HCT116 (cell line): Measurements from ENCODE around the gene UBR2. TPM values are rescaled to one million over a fixed set of nuclear protein-coding genes. Genes with fewer than 3 reads are reported as not detected.
"Not testable (repeated sequence)": the region's sequence is repeated elsewhere in the genome, so short reads cannot be mapped to it uniquely, and the experiment has no call there.

Experiments used
- ATAC-seq: fragments of 200-7000 bp; cut with Tn5 transposase; 2 replicates; pipeline ENCODE4 v1.9.1; 2020; ENCODE audit warnings: mild to moderate bottlenecking, moderate library complexity
- BruUV-seq: library from RNA; stranded (reverse); fragments of 400-500 nt; replicated peaks from 2 replicates; lab custom pipeline; 2021; lab: Mats Ljungman, UMichigan
- CTCF ChIA-PET: fragments of 300-600 bp; sonication (Branson Sonifier 250); formaldehyde crosslinking; loops from one replicate; lab custom pipeline; 2021; ENCODE audit warnings: antibody characterized with exemption; lab: Charles Lee
- POLR2A ChIA-PET: fragments of 300-600, 350-600 bp; sonication (Branson Sonifier 250); formaldehyde crosslinking; loops from one replicate; lab custom pipeline; 2021; ENCODE audit warnings: antibody characterized with exemption; lab: Charles Lee
- RAD21 ChIA-PET, 2 experiments: fragments of 300-600 bp; sonication (Branson Sonifier 250); formaldehyde crosslinking; loops; one replicate each; lab custom pipeline; 2023; ENCODE audit warnings: low total read pairs in 2 of 2; ENCODE audit not compliant: uncharacterized antibody in 2 of 2, unreplicated experiment in 2 of 2, low non-redundant PET in 1 of 2; lab: Charles Lee
- DNase-seq: peaks from one replicate; pipeline ENCODE4 v3.0.0-alpha.2; 2010; ENCODE audit warnings: low read depth, low spot score
- H2AFZ ChIP-seq: fragments of 200-600 bp; shearing (Covaris generic), sonication (generic); 2 replicates; pipeline ENCODE4 v1.6.1; 2017; ENCODE audit warnings: low read depth, mixed run types, mixed read lengths, antibody characterized with exemption, low read length; ENCODE audit not compliant: poor library complexity, severe bottlenecking
- H3K27ac ChIP-seq: 2 replicates; pipeline ENCODE4 v1.5.1; 2012; ENCODE audit warnings: low read depth, low read length
- H3K27me3 ChIP-seq: fragments of 200-600 bp; sonication (generic); 2 replicates; pipeline ENCODE4 v1.6.1; 2016; ENCODE audit warnings: mixed run types, low read length, mixed read lengths; ENCODE audit not compliant: insufficient read depth
- H3K36me3 ChIP-seq, 2 experiments: fragments of 200-500 bp in 1 of 2; fragments of 200-600 bp in 1 of 2; sonication (Bioruptor generic) in 1 of 2; sonication (generic) in 1 of 2; 2 replicates each; pipeline versions ENCODE4 v1.5.1 to v1.6.1; 2014 to 2016; ENCODE audit warnings: low read length in 2 of 2, inconsistent platforms in 1 of 2, mixed read lengths in 1 of 2, mixed run types in 1 of 2; ENCODE audit not compliant: insufficient read depth in 2 of 2, control insufficient read depth in 1 of 2
- H3K4me1 ChIP-seq, 2 experiments: fragments of 200-600 bp in 1 of 2; sonication (generic) in 1 of 2; 2 replicates each; pipeline versions ENCODE4 v1.5.1 to v1.6.1; 2012 to 2017; ENCODE audit warnings: low read length in 2 of 2, inconsistent platforms in 1 of 2, mild to moderate bottlenecking in 1 of 2, mixed read lengths in 1 of 2, mixed run types in 1 of 2, moderate library complexity in 1 of 2; ENCODE audit not compliant: insufficient read depth in 2 of 2, control insufficient read depth in 1 of 2
- H3K4me2 ChIP-seq: fragments of 200-600 bp; sonication (generic); 2 replicates; pipeline ENCODE4 v1.6.1; 2017; ENCODE audit warnings: mixed run types, low read length, mixed read lengths
- H3K4me3 ChIP-seq, 2 experiments: fragments of 200-600 bp in 1 of 2; sonication (generic) in 1 of 2; replicated peaks in 1 of 2; 2 replicates each; pipeline ENCODE4 v1.5.1; 2011 to 2016; ENCODE audit warnings: low read length in 2 of 2, control low read depth in 1 of 2, low read depth in 1 of 2, mild to moderate bottlenecking in 1 of 2, mixed read lengths in 1 of 2, mixed run types in 1 of 2
- H3K79me2 ChIP-seq: fragments of 200-600 bp; sonication (generic); 2 replicates; pipeline ENCODE4 v1.6.1; 2017; ENCODE audit warnings: mild to moderate bottlenecking, mixed run types, low read length, moderate library complexity, mixed read lengths; ENCODE audit not compliant: insufficient read depth
- H3K9ac ChIP-seq: fragments of 200-600 bp; sonication (generic); 2 replicates; pipeline ENCODE4 v1.6.1; 2016; ENCODE audit warnings: low read length, mixed read lengths
- H3K9me2 ChIP-seq: fragments of 200-600 bp; sonication (generic), shearing (Covaris generic); 2 replicates; pipeline ENCODE4 v1.6.1; 2017; ENCODE audit warnings: mixed run types, mild to moderate bottlenecking, moderate library complexity; ENCODE audit not compliant: insufficient read depth
- H3K9me3 ChIP-seq, 2 experiments: fragments of 200-500 bp in 1 of 2; fragments of 200-600 bp in 1 of 2; sonication (Bioruptor generic) in 1 of 2; sonication (generic) in 1 of 2; 2 replicates each; pipeline ENCODE4 v1.6.1; 2014 to 2017; ENCODE audit warnings: low read length in 2 of 2, mixed read lengths in 2 of 2, inconsistent platforms in 1 of 2, low read depth in 1 of 2, mild to moderate bottlenecking in 1 of 2, mixed run types in 1 of 2, moderate library complexity in 1 of 2; ENCODE audit not compliant: control insufficient read depth in 1 of 2, insufficient read depth in 1 of 2
- H4K20me1 ChIP-seq: fragments of 200-600 bp; sonication (generic), shearing (Covaris generic); 2 replicates; pipeline ENCODE4 v1.6.1; 2017; ENCODE audit warnings: mixed run types, mild to moderate bottlenecking, moderate library complexity; ENCODE audit not compliant: insufficient read depth
- CBX3 ChIP-seq: IDR thresholded peaks from 2 replicates; pipeline ENCODE4 v1.6.1; 2012; ENCODE audit warnings: low read depth
- FOSL1 ChIP-seq: IDR thresholded peaks from 2 replicates; pipeline ENCODE4 v1.6.1; 2012; ENCODE audit warnings: low read depth
- JUND ChIP-seq: IDR thresholded peaks from 2 replicates; pipeline ENCODE4 v1.6.1; 2012
- SP1 ChIP-seq: IDR thresholded peaks from 2 replicates; pipeline ENCODE4 v1.6.1; 2012; ENCODE audit warnings: low read depth
- SRF ChIP-seq: IDR thresholded peaks from 2 replicates; pipeline ENCODE4 v1.6.1; 2012; ENCODE audit warnings: low read depth
- ZNF274 ChIP-seq: fragments of 200-500 bp; sonication (Bioruptor generic); IDR thresholded peaks from 2 replicates; pipeline ENCODE4 v1.6.1; 2014; ENCODE audit warnings: mild to moderate bottlenecking, low read depth, low read length, inconsistent platforms
- intact Hi-C: fragments of 100-400 bp; cut with micrococcal nuclease; formaldehyde crosslinking; loops from 2 replicates; pipeline ENCODE4 v1.10.0; 2022
- total RNA-seq: library from RNA; stranded (reverse); gene quantifications from one replicate; pipeline ENCODE4 v1.2.1, GENCODE V29; 2021; ENCODE audit not compliant: unreplicated experiment
- TF ChIP-seq, protein P1 (sequence below): IDR thresholded peaks from 2 replicates; pipeline ENCODE4 v1.6.1; 2012

The UBR2 gene
- total RNA-seq, 1 experiment from 2014 or later: 20.5 TPM

DNA sequence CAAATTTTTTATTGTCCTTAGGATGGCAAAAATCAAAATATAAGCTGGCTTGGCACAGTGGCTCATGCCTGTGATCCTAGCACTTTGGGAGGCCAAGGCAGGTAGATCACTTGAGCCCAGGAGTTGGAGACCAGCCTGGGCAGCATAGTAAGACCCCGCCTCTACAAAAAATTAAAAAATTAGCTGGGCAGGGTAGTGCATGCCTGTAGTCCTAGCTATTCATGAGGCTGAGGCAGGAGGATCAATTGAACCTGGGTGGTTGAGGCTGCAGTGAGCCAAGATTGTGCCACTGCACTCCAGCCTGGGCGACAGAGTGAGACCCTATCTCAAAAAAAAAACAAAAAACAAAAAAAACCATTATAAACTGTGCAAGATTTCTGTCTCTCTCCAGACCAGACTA lies 40.9 kb downstream of the UBR2 start:
- H3K27ac ChIP-seq, H3K27me3 ChIP-seq, H3K9me2 ChIP-seq, POLR2A ChIA-PET, H3K4me2 ChIP-seq, H3K4me3 ChIP-seq, H3K4me1 ChIP-seq, RAD21 ChIA-PET, H2AFZ ChIP-seq, ATAC-seq, H3K79me2 ChIP-seq, H4K20me1 ChIP-seq, BruUV-seq, H3K9me3 ChIP-seq, H3K9ac ChIP-seq, H3K36me3 ChIP-seq, DNase-seq, CTCF ChIA-PET: not testable (repeated sequence)
- intact Hi-C loops: loop anchor here (10.0 kb wide), 1 partner anchor 50 kb away; no protein-coding TSS in a partner anchor

DNA sequence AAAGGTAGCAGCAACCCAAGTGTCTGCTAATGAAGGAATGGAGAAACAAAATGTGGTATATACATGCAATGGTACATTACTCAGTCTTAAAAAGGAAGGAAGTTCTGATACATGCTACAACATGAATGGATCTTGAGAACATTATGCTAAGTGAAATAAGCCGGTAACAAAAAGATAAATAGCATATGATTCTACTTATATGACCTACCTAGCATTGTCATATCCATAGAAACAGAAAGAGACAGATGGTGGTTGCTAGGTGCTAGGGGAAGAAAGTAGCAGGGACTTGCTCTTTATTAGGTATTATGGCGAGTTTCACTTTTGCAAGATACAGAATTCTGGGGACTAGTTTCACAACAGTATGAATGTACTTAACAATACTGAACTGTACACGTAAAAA lies 46.6 kb downstream of the UBR2 start:
- ChIA-PET CTCF (no interaction called here), POLR2A (no interaction called here), RAD21 (no interaction called here)
- intact Hi-C loops: no loop called here
- ATAC-seq (no peak), DNase-seq (no peak)
- Histone ChIP-seq H3K4me3 (no peak overlapping the region), H3K9me2 (no peaks in the 10 kb centered on the region), H3K4me1 (no peaks in the 10 kb centered on the region), H3K9ac (no peak overlapping the region), H3K27me3 (no peaks in the 10 kb centered on the region), H4K20me1 (no peaks in the 10 kb centered on the region), H2AFZ (no peak overlapping the region), H3K36me3 (peaks cover 2 to 3% of the 10 kb centered on the region in 2 experiments; a peak in 1 of 4 replicates), H3K9me3 (no peaks in the 10 kb centered on the region), H3K79me2 (no peaks in the 10 kb centered on the region; the same call in 1 of the 2 replicates), H3K27ac (no peak overlapping the region), H3K4me2 (no peak overlapping the region)
- BruUV-seq: no TSS peak
- TF ChIP-seq CBX3 (no peak), FOSL1 (no peak), JUND (no peak), ZNF274 (no peak), SRF (no peak), SP1 (no peak)
- TF ChIP-seq, protein P1, sequence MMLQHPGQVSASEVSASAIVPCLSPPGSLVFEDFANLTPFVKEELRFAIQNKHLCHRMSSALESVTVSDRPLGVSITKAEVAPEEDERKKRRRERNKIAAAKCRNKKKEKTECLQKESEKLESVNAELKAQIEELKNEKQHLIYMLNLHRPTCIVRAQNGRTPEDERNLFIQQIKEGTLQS: no peak
